ENCODE results near the gene MEX3B.

Gene MEX3B

DNA sequence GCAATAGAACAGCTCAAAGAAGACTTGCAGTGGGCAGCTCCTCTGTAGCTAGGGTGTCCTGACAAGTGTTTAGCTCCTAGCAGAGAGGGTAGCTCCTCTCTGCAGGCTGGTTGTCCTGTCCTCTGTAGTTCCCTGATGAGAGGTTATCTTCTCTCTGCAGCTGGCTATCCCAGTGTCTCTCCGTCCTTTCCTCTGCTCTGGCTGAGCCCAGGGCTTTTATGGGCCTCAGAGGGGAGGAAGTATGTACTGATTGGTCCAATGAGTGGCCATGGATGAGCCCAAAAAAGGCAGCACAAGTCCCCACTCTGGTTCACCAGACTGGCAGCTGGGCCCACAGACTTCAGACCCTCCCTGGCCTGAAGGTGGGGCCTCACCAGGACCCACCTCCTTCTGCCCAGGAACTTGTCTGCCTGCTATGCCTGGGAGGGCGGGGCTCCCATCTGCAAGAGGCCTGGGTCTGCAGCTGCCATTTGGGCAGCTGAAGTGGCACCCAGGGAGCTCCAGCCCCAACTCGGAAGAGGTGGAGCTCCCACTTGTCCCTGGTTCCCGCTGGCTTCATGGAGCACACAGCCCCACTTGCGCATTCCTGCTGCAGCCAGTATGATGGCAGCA is 27.2 kb upstream of the MEX3B start:
- no peaks in the 10 kb centered on the region for H3K27me3 ChIP-seq (ENCODE audit: control insufficient read depth, insufficient read depth, low read length, poor library complexity, severe bottlenecking)
- no peak overlapping the region for H3K4me3 ChIP-seq (ENCODE audit: insufficient read depth, low read depth, low read length)
- H3K4me1 ChIP-seq (ENCODE audit: control insufficient read depth, insufficient read depth, low read length) = no peaks in the 10 kb centered on the region
- H3K36me3 ChIP-seq (ENCODE audit: control insufficient read depth, insufficient read depth, low read length) = no peaks in the 10 kb centered on the region
- no peaks in the 10 kb centered on the region for H3K9me3 ChIP-seq (ENCODE audit: control insufficient read depth, low read length)
- no peak overlapping the region for H3K27ac ChIP-seq (ENCODE audit: insufficient read depth, low read depth, low read length, poor library complexity, severe bottlenecking)
- 92 to 94% methylated on average over 5 of the region's 5 CpGs for WGBS, 2 experiments

DNA sequence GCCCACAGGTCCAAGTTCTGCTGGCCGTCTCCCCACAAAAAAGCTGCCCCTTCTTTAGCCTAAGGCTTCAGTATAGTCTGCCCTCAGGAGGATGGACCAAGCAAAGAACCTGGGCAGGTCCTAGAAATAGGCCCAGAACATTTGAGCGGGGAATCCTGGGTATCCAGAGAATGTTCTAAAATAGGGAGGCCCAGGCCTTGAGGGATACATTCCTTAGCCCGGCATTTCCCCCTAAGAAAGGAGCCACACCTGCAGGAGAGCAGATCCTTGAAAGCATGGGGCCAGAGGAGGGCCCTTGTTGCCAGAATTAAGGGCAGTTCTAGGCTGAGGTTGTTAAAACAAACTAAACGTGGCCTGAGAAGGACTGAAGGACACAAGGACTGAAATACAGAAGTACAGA is 20.6 kb upstream of the MEX3B start:
- H3K36me3 ChIP-seq (ENCODE audit: control insufficient read depth, insufficient read depth, low read length) = no peaks in the 10 kb centered on the region
- H3K27ac ChIP-seq (ENCODE audit: insufficient read depth, low read depth, low read length, poor library complexity, severe bottlenecking) = no peak overlapping the region
- 89 to 93% methylated on average over 4 of the region's 4 CpGs for WGBS, 2 experiments
- peaks cover 32% of the 10 kb centered on the region for H3K27me3 ChIP-seq (ENCODE audit: control insufficient read depth, insufficient read depth, low read length, poor library complexity, severe bottlenecking)
- H3K9me3 ChIP-seq (ENCODE audit: control insufficient read depth, low read length) = no peaks in the 10 kb centered on the region
- H3K4me1 ChIP-seq (ENCODE audit: control insufficient read depth, insufficient read depth, low read length) = peaks cover 6% of the 10 kb centered on the region
- H3K4me3 ChIP-seq (ENCODE audit: insufficient read depth, low read depth, low read length) = no peak overlapping the region

GRCh38 chr15:82064824-82065223 is 19.0 kb upstream of the MEX3B start:
- Histone ChIP-seq H3K9me3 (ENCODE audit: control insufficient read depth, low read length) (no peaks in the 10 kb centered on the region), H3K27ac (ENCODE audit: insufficient read depth, low read depth, low read length, poor library complexity, severe bottlenecking) (no peak overlapping the region), H3K27me3 (ENCODE audit: control insufficient read depth, insufficient read depth, low read length, poor library complexity, severe bottlenecking) (peaks cover 35% of the 10 kb centered on the region), H3K4me3 (ENCODE audit: insufficient read depth, low read depth, low read length) (no peak overlapping the region), H3K36me3 (ENCODE audit: control insufficient read depth, insufficient read depth, low read length) (no peaks in the 10 kb centered on the region), H3K4me1 (ENCODE audit: control insufficient read depth, insufficient read depth, low read length) (peaks cover 6% of the 10 kb centered on the region)
- 90 to 94% methylated on average over 5 of the region's 5 CpGs for WGBS, 2 experiments

- peaks cover 11% of the 10 kb centered on the region for H3K4me1 ChIP-seq (ENCODE audit: control insufficient read depth, insufficient read depth, low read length)
- H3K27ac ChIP-seq (ENCODE audit: insufficient read depth, low read depth, low read length, poor library complexity, severe bottlenecking) = no peak overlapping the region
- no peak overlapping the region for H3K4me3 ChIP-seq (ENCODE audit: insufficient read depth, low read depth, low read length)
- H3K36me3 ChIP-seq (ENCODE audit: control insufficient read depth, insufficient read depth, low read length) = no peaks in the 10 kb centered on the region
- WGBS, 2 experiments = 37 to 42% methylated on average over 20 of the region's 20 CpGs
- no peaks in the 10 kb centered on the region for H3K9me3 ChIP-seq (ENCODE audit: control insufficient read depth, low read length)
- H3K27me3 ChIP-seq (ENCODE audit: control insufficient read depth, insufficient read depth, low read length, poor library complexity, severe bottlenecking) = peaks cover 49% of the 10 kb centered on the region
Measured at GRCh38 chr15:82062479-82063454, 16.9 kb upstream of the MEX3B start.

- peaks cover 55% of the 10 kb centered on the region for H3K27me3 ChIP-seq (ENCODE audit: control insufficient read depth, insufficient read depth, low read length, poor library complexity, severe bottlenecking)
- peaks cover 22% of the 10 kb centered on the region for H3K4me1 ChIP-seq (ENCODE audit: control insufficient read depth, insufficient read depth, low read length)
- no peak overlapping the region for H3K27ac ChIP-seq (ENCODE audit: insufficient read depth, low read depth, low read length, poor library complexity, severe bottlenecking)
- no peaks in the 10 kb centered on the region for H3K9me3 ChIP-seq (ENCODE audit: control insufficient read depth, low read length)
- no peaks in the 10 kb centered on the region for H3K36me3 ChIP-seq (ENCODE audit: control insufficient read depth, insufficient read depth, low read length)
- WGBS, 2 experiments = 91 to 96% methylated on average over 4 to 5 of the region's 5 CpGs
- H3K4me3 ChIP-seq (ENCODE audit: insufficient read depth, low read depth, low read length) = no peak overlapping the region
Measured at GRCh38 chr15:82060817-82061216, 15.0 kb upstream of the MEX3B start.

- Histone ChIP-seq H3K4me3 (ENCODE audit: insufficient read depth, low read depth, low read length) (no peak overlapping the region), H3K9me3 (ENCODE audit: control insufficient read depth, low read length) (no peaks in the 10 kb centered on the region), H3K4me1 (ENCODE audit: control insufficient read depth, insufficient read depth, low read length) (peaks cover 22% of the 10 kb centered on the region), H3K27me3 (ENCODE audit: control insufficient read depth, insufficient read depth, low read length, poor library complexity, severe bottlenecking) (peaks cover 42% of the 10 kb centered on the region), H3K27ac (ENCODE audit: insufficient read depth, low read depth, low read length, poor library complexity, severe bottlenecking) (no peak overlapping the region), H3K36me3 (ENCODE audit: control insufficient read depth, insufficient read depth, low read length) (no peaks in the 10 kb centered on the region)
- 18 to 26% methylated on average over 2 of the region's 2 CpGs for WGBS, 2 experiments
Measured at GRCh38 chr15:82058517-82059204, 12.8 kb upstream of the MEX3B start.

DNA sequence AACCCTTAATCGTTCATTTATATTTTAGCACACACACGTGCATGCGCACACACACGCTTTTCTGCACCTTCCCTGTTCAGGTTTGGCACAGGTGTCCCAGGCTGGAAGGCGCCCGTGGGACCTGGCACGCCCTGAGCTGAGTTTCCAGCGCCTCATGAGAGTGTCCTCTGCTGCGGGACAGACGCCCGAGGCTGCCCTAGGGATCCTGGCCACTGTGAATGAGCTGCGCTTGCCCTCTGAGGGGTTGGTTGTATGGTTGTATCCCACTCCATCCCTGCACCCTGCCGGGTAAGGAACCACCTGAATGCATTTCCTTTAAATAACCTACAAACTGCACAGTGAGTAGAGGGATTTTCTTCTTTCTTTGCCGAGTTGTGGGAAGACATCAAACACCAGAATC is 12.2 kb upstream of the MEX3B start:
- H3K36me3 ChIP-seq (ENCODE audit: control insufficient read depth, insufficient read depth, low read length) = no peaks in the 10 kb centered on the region
- H3K27ac ChIP-seq (ENCODE audit: insufficient read depth, low read depth, low read length, poor library complexity, severe bottlenecking) = no peak overlapping the region
- peaks cover 20% of the 10 kb centered on the region for H3K4me1 ChIP-seq (ENCODE audit: control insufficient read depth, insufficient read depth, low read length)
- H3K27me3 ChIP-seq (ENCODE audit: control insufficient read depth, insufficient read depth, low read length, poor library complexity, severe bottlenecking) = peaks cover 36% of the 10 kb centered on the region
- H3K9me3 ChIP-seq (ENCODE audit: control insufficient read depth, low read length) = no peaks in the 10 kb centered on the region
- H3K4me3 ChIP-seq (ENCODE audit: insufficient read depth, low read depth, low read length) = no peak overlapping the region
- WGBS, 2 experiments = 7 to 16% methylated on average over 12 to 14 of the region's 14 CpGs

GRCh38 chr15:82056958-82057823 is 11.4 kb upstream of the MEX3B start:
- Histone ChIP-seq H3K4me3 (ENCODE audit: insufficient read depth, low read depth, low read length) (no peak overlapping the region), H3K27ac (ENCODE audit: insufficient read depth, low read depth, low read length, poor library complexity, severe bottlenecking) (no peak overlapping the region), H3K9me3 (ENCODE audit: control insufficient read depth, low read length) (no peaks in the 10 kb centered on the region), H3K4me1 (ENCODE audit: control insufficient read depth, insufficient read depth, low read length) (peaks cover 16% of the 10 kb centered on the region), H3K27me3 (ENCODE audit: control insufficient read depth, insufficient read depth, low read length, poor library complexity, severe bottlenecking) (peaks cover 30% of the 10 kb centered on the region), H3K36me3 (ENCODE audit: control insufficient read depth, insufficient read depth, low read length) (no peaks in the 10 kb centered on the region)
- WGBS, 2 experiments = 11 to 15% methylated on average over 7 of the region's 7 CpGs

DNA sequence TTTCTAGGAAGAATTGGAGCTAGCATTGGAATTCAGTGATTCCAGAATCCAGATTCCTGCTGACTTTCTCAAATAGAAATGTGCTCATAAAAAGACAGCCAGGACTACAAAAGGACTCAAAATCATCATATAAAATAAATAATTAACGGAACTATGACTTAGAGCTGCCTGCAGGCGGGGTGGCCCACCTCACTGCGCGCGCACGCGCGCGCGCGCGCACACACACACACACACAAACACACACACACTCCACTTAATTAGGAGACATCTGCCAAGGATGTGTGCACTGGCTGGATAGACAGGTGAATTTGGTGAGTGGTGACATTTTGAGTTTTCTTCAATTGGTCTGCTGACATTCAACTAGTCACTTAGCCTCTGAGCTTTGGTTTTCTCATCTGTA is 6.9 kb upstream of the MEX3B start:
- H3K27ac ChIP-seq (ENCODE audit: insufficient read depth, low read depth, low read length, poor library complexity, severe bottlenecking) = no peak overlapping the region
- peaks cover 11% of the 10 kb centered on the region for H3K27me3 ChIP-seq (ENCODE audit: control insufficient read depth, insufficient read depth, low read length, poor library complexity, severe bottlenecking)
- no peaks in the 10 kb centered on the region for H3K36me3 ChIP-seq (ENCODE audit: control insufficient read depth, insufficient read depth, low read length)
- H3K4me1 ChIP-seq (ENCODE audit: control insufficient read depth, insufficient read depth, low read length) = peaks cover 13% of the 10 kb centered on the region
- 92 to 95% methylated on average over 12 of the region's 12 CpGs for WGBS, 2 experiments
- no peaks in the 10 kb centered on the region for H3K9me3 ChIP-seq (ENCODE audit: control insufficient read depth, low read length)
- no peak overlapping the region for H3K4me3 ChIP-seq (ENCODE audit: insufficient read depth, low read depth, low read length)
